ENCODE data around the gene EGFL6.

DNA sequence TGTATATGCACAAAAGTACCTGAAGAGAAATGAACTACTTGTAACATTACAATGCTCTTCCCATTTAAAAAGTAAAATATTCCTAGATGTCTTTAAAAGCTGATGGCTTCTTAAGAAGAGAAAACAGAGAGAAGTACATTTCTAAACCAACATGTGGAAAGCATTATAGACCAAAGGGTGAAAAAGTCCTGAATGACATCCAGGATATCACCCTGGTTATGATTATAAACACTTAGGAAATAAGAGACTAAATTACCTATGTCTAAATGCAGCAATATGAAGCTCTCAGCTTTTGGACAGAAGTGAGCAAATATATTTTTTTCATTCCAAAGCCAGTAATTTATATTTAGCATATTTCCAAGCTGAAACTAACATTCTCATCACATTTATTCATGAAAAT, 21.7 kb upstream of the EGFL6 start:
- TF ChIP-seq, protein P1, sequence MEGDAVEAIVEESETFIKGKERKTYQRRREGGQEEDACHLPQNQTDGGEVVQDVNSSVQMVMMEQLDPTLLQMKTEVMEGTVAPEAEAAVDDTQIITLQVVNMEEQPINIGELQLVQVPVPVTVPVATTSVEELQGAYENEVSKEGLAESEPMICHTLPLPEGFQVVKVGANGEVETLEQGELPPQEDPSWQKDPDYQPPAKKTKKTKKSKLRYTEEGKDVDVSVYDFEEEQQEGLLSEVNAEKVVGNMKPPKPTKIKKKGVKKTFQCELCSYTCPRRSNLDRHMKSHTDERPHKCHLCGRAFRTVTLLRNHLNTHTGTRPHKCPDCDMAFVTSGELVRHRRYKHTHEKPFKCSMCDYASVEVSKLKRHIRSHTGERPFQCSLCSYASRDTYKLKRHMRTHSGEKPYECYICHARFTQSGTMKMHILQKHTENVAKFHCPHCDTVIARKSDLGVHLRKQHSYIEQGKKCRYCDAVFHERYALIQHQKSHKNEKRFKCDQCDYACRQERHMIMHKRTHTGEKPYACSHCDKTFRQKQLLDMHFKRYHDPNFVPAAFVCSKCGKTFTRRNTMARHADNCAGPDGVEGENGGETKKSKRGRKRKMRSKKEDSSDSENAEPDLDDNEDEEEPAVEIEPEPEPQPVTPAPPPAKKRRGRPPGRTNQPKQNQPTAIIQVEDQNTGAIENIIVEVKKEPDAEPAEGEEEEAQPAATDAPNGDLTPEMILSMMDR (IDR thresholded peaks at IDR 0.05; ENCODE audit: low read depth, low read length, poor library complexity, severe bottlenecking), result no peak
- TF ChIP-seq EZH2phosphoT487 (IDR thresholded peaks at IDR 0.05; ENCODE audit: borderline replicate concordance, low read length), result no peak

Data from DOHH2 (cell line).